Measurements from ENCODE around the gene ALG11.

GRCh38 chr13:52067237-52067636, 55.0 kb downstream of the ALG11 start:
- no peak for TF ChIP-seq CTCF (IDR thresholded peaks at IDR 0.05; ENCODE audit: low read length)
- TF ChIP-seq EZH2 (IDR thresholded peaks at IDR 0.05; ENCODE audit: borderline replicate concordance, low read length), result no peak
